IPS-20b (cell line): ENCODE results near the gene CREB3L2.
"Not testable (repeated sequence)": the region's sequence is repeated elsewhere in the genome, so short reads cannot be mapped to it uniquely, and the experiment has no call there.

Source experiments
- H3K27ac ChIP-seq: one replicate; pipeline ENCODE4 v1.5.1; 2013; ENCODE audit warnings: low read length
- H3K27me3 ChIP-seq: 2 replicates; pipeline ENCODE4 v1.6.1; 2013; ENCODE audit warnings: mild to moderate bottlenecking, low read length, inconsistent platforms; ENCODE audit not compliant: insufficient read depth
- H3K36me3 ChIP-seq: 2 replicates; pipeline ENCODE4 v1.6.1; 2013; ENCODE audit warnings: low read depth, mild to moderate bottlenecking, inconsistent platforms, low read length, moderate library complexity; ENCODE audit not compliant: insufficient read depth
- H3K4me1 ChIP-seq: 2 replicates; pipeline ENCODE4 v1.6.1; 2013; ENCODE audit warnings: mild to moderate bottlenecking, control low read depth, inconsistent platforms, low read length, moderate library complexity; ENCODE audit not compliant: insufficient read depth
- H3K4me3 ChIP-seq: 2 replicates; pipeline ENCODE4 v1.5.1; 2013; ENCODE audit warnings: mild to moderate bottlenecking, low read length, inconsistent platforms
- H3K9ac ChIP-seq: 2 replicates; pipeline ENCODE4 v1.6.1; 2013; ENCODE audit warnings: low read depth, mild to moderate bottlenecking, inconsistent platforms, low read length, moderate library complexity
- H3K9me3 ChIP-seq: 2 replicates; pipeline ENCODE4 v1.6.1; 2013; ENCODE audit warnings: mild to moderate bottlenecking, low read depth, low read length, inconsistent platforms; ENCODE audit not compliant: insufficient read depth

Gene CREB3L2, protein sequence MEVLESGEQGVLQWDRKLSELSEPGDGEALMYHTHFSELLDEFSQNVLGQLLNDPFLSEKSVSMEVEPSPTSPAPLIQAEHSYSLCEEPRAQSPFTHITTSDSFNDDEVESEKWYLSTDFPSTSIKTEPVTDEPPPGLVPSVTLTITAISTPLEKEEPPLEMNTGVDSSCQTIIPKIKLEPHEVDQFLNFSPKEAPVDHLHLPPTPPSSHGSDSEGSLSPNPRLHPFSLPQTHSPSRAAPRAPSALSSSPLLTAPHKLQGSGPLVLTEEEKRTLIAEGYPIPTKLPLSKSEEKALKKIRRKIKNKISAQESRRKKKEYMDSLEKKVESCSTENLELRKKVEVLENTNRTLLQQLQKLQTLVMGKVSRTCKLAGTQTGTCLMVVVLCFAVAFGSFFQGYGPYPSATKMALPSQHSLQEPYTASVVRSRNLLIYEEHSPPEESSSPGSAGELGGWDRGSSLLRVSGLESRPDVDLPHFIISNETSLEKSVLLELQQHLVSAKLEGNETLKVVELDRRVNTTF

GRCh38 chr7:138001529-138002095 lies at the start of gene CREB3L2:
TSS of gene CREB3L2 (minus strand) at chr7:138002086. CDS start at chr7:138001705, 381 bp downstream.
- Histone ChIP-seq H3K9ac (peak within 1 kb of the TSS; percentile 83; the same call in 1 of the 2 replicates), H3K27ac (no peak within 1 kb of the TSS), H3K36me3 (peaks cover 3% of the 10 kb centered on the region; the same call in 1 of the 2 replicates), H3K9me3 (no peaks in the 10 kb centered on the region), H3K4me1 (peaks cover 14% of the 10 kb centered on the region), H3K4me3 (peak within 1 kb of the TSS; percentile 97), H3K27me3 (no peaks in the 10 kb centered on the region)

GRCh38 chr7:138049505-138050116 lies 47.7 kb upstream of the CREB3L2 start:
- Histone ChIP-seq H3K9ac (no peak overlapping the region), H3K36me3 (no peaks in the 10 kb centered on the region), H3K9me3 (no peaks in the 10 kb centered on the region; the same call in 1 of the 2 replicates), H3K4me3 (no peak overlapping the region), H3K27ac (no peak overlapping the region), H3K27me3 (no peaks in the 10 kb centered on the region), H3K4me1 (no peaks in the 10 kb centered on the region)

GRCh38 chr7:138047907-138048306 lies 46.0 kb upstream of the CREB3L2 start:
- no peaks in the 10 kb centered on the region for H3K36me3 ChIP-seq
- no peaks in the 10 kb centered on the region for H3K27me3 ChIP-seq
- H3K4me3 ChIP-seq = no peak overlapping the region
- no peak overlapping the region for H3K27ac ChIP-seq
- no peaks in the 10 kb centered on the region; the same call in 1 of the 2 replicates for H3K9me3 ChIP-seq
- H3K9ac ChIP-seq = no peak overlapping the region
- no peaks in the 10 kb centered on the region for H3K4me1 ChIP-seq

GRCh38 chr7:138044897-138045296 lies 43.0 kb upstream of the CREB3L2 start:
- Histone ChIP-seq H3K9ac (no peak overlapping the region), H3K36me3 (no peaks in the 10 kb centered on the region)

GRCh38 chr7:138040063-138040462 lies 38.2 kb upstream of the CREB3L2 start:
- not testable (repeated sequence) for H3K36me3 ChIP-seq, H3K27me3 ChIP-seq, H3K27ac ChIP-seq, H3K9ac ChIP-seq, H3K4me1 ChIP-seq, H3K4me3 ChIP-seq
- peaks cover 27% of the 10 kb centered on the region for H3K9me3 ChIP-seq

More at GRCh38 chr7:138044897-138045296, 43.0 kb upstream of the CREB3L2 start:
- no peaks in the 10 kb centered on the region for H3K27me3 ChIP-seq
- H3K9me3 ChIP-seq = no peaks in the 10 kb centered on the region; the same call in 1 of the 2 replicates
- no peak overlapping the region for H3K27ac ChIP-seq
- H3K4me3 ChIP-seq = no peak overlapping the region
- H3K4me1 ChIP-seq = no peaks in the 10 kb centered on the region

GRCh38 chr7:138036135-138036534 lies 34.2 kb upstream of the CREB3L2 start:
- peaks cover 32% of the 10 kb centered on the region for H3K9me3 ChIP-seq
- H3K27me3 ChIP-seq = no peaks in the 10 kb centered on the region
- H3K4me3 ChIP-seq = no peak overlapping the region
- no peak overlapping the region for H3K27ac ChIP-seq
- H3K9ac ChIP-seq = no peak overlapping the region
- no peaks in the 10 kb centered on the region for H3K36me3 ChIP-seq
- H3K4me1 ChIP-seq = no peaks in the 10 kb centered on the region; the same call in 1 of the 2 replicates

DNA sequence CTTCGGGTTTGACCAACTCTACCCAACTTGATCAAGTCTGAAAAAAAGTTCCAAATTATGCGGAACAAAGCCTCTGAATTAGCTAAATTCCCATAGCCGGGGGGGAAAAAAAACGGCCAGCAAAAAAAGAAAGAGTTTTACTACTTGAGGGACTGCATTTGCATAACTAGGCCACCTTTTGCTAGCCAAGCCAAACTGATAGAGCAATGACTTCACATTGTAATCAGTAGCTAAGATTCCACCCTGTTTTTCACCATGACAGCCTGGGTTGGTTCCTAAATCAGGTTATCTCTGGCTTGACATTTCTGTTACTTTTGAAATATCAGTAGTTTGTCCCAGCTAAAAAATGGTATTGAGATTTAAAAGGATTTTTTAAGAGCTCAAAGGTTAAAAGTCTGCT lies 31.4 kb upstream of the CREB3L2 start:
- peaks cover 30% of the 10 kb centered on the region for H3K9me3 ChIP-seq
- no peaks in the 10 kb centered on the region for H3K36me3 ChIP-seq
- no peak overlapping the region for H3K27ac ChIP-seq
- H3K4me3 ChIP-seq = no peak overlapping the region
- no peak overlapping the region for H3K9ac ChIP-seq
- H3K4me1 ChIP-seq = peaks cover 5% of the 10 kb centered on the region; the same call in 1 of the 2 replicates
- H3K27me3 ChIP-seq = no peaks in the 10 kb centered on the region

DNA sequence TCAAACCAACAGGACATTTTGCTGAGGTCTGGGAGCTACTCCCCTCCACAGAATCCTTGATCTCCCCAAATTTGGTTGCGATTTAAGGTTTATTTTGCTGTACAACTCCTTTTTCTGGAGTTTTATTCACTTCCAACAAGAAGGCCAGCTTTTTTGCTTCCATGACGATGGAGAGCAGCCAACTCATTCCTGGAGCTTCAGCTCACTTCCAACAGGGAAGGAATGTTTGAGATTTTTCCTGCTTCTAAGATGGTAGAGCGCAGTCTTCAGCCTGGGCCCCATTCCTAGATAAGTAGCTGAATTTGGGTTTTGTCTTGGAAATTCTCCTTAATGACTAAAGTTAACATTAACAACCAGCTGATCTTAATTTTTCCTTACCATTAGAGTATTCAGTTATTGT lies 30.9 kb upstream of the CREB3L2 start:
- Histone ChIP-seq H3K36me3 (no peaks in the 10 kb centered on the region), H3K4me1 (peaks cover 10% of the 10 kb centered on the region; the same call in 1 of the 2 replicates), H3K9me3 (peaks cover 28% of the 10 kb centered on the region), H3K9ac (no peak overlapping the region), H3K27ac (no peak overlapping the region), H3K4me3 (no peak overlapping the region), H3K27me3 (no peaks in the 10 kb centered on the region)

DNA sequence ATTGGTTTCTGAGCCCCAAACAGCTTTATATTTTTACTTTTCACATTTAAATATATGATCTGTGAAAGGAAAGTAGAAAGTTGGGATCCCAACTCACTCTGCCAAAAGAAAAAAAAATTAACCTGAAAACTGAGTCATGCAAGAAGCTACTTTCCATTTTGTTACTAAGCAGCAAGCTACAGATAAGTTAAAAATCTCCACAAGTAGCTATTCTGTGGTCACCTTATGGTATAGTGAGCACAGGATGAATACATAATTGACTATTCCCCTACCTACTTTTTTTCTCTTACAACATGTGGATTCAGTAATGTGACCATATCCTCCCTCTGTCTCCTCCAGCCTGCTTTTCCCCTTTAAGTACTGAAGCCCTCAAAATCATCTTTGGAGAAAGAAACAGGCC lies 30.3 kb upstream of the CREB3L2 start:
- H3K9ac ChIP-seq = no peak overlapping the region
- H3K9me3 ChIP-seq = peaks cover 24% of the 10 kb centered on the region
- no peak overlapping the region for H3K4me3 ChIP-seq
- H3K4me1 ChIP-seq = peaks cover 10% of the 10 kb centered on the region; the same call in 1 of the 2 replicates
- no peaks in the 10 kb centered on the region for H3K27me3 ChIP-seq
- H3K36me3 ChIP-seq = no peaks in the 10 kb centered on the region
- H3K27ac ChIP-seq = no peak overlapping the region

DNA sequence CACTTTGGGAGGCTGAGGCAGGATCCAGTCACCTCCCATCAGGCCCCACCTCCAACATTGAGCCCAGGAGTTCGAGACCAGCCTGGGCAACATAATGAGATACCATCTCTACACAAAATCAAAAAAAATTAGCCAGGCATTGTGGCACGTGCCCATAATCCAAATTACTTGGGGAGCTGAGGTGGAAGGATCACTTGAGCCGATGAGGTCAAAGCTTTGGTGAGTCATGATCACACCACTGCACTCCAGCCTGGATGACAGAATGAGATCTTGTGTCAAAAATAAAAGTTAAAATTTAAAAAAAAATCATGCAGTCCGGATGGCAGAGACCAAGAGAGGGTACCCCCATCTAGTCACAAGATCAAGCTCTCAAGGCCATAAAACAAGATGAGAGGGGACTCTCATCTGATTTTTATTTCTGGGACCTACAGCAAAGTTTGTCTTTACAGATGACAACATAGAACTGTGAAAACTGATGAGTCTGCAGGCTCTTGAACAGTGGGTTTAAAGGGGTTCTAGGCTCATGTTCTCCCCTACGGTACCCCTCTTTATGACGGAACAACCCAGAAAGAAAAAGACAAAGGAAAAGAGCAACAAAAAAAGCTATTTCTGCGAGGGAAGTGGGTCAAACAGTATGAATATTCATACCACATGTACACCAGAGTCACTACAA lies 28.9 kb upstream of the CREB3L2 start:
- no peak overlapping the region for H3K9ac ChIP-seq
- no peaks in the 10 kb centered on the region for H3K27me3 ChIP-seq
- H3K27ac ChIP-seq = no peak overlapping the region
- H3K4me3 ChIP-seq = no peak overlapping the region
- peaks cover 14% of the 10 kb centered on the region for H3K4me1 ChIP-seq
- H3K36me3 ChIP-seq = no peaks in the 10 kb centered on the region
- H3K9me3 ChIP-seq = peaks cover 14% of the 10 kb centered on the region

GRCh38 chr7:138029941-138030340 lies 28.1 kb upstream of the CREB3L2 start:
- H3K9me3 ChIP-seq = peaks cover 15% of the 10 kb centered on the region; the same call in 1 of the 2 replicates
- no peak overlapping the region for H3K9ac ChIP-seq
- H3K4me1 ChIP-seq = peaks cover 14% of the 10 kb centered on the region
- no peaks in the 10 kb centered on the region for H3K27me3 ChIP-seq
- no peaks in the 10 kb centered on the region for H3K36me3 ChIP-seq
- no peak overlapping the region for H3K4me3 ChIP-seq
- no peak overlapping the region for H3K27ac ChIP-seq
